Measurements from ENCODE around the gene IFT80.

Gene IFT80

GRCh38 chr3:160400702-160401150 is 1.7 kb upstream of the IFT80 start:
- DNase-seq (ENCODE audit: low read depth in 2 of 2, low spot score in 1 of 2) = no peak

GRCh38 chr3:160400030-160400701 is 1.1 kb upstream of the IFT80 start:
- DNase-seq (ENCODE audit: low read depth in 2 of 2, low spot score in 1 of 2) = no peak

GRCh38 chr3:160398820-160399124 is 253 bp downstream of the IFT80 start:
- no peak for DNase-seq (ENCODE audit: low read depth in 2 of 2, low spot score in 1 of 2)

GRCh38 chr3:160395297-160395696 is 3.7 kb downstream of the IFT80 start:
- no peak for DNase-seq (ENCODE audit: low read depth in 2 of 2, low spot score in 1 of 2)

GRCh38 chr3:160394009-160394392 is 5.0 kb downstream of the IFT80 start:
- no peak for DNase-seq (ENCODE audit: low read depth in 2 of 2, low spot score in 1 of 2)

GRCh38 chr3:160393346-160394008 is 5.5 kb downstream of the IFT80 start:
- no peak for DNase-seq (ENCODE audit: low read depth in 2 of 2, low spot score in 1 of 2)

GRCh38 chr3:160392798-160393197 is 6.2 kb downstream of the IFT80 start:
- DNase-seq (ENCODE audit: low read depth in 2 of 2, low spot score in 1 of 2) = no peak

GRCh38 chr3:160390565-160391138 is 8.4 kb downstream of the IFT80 start:
- no peak for DNase-seq (ENCODE audit: low read depth in 2 of 2, low spot score in 1 of 2)

GRCh38 chr3:160384639-160385318 is 14.2 kb downstream of the IFT80 start:
- DNase-seq (ENCODE audit: low read depth in 2 of 2, low spot score in 1 of 2) = no peak

- no peak for DNase-seq (ENCODE audit: low read depth in 2 of 2, low spot score in 1 of 2)
These were observed 17.6 kb downstream of the IFT80 start for GRCh38 chr3:160381470-160381869.

- DNase-seq (ENCODE audit: low read depth in 2 of 2, low spot score in 1 of 2) = no peak
These were observed 19.3 kb downstream of the IFT80 start for GRCh38 chr3:160379628-160380214.

GRCh38 chr3:160378331-160379109 is 20.5 kb downstream of the IFT80 start:
- no peak for DNase-seq (ENCODE audit: low read depth in 2 of 2, low spot score in 1 of 2)

- DNase-seq (ENCODE audit: low read depth in 2 of 2, low spot score in 1 of 2) = no peak
These were observed 22.3 kb downstream of the IFT80 start for GRCh38 chr3:160376681-160377080.

GRCh38 chr3:160374925-160375324 is 24.1 kb downstream of the IFT80 start:
- DNase-seq (ENCODE audit: low read depth in 2 of 2, low spot score in 1 of 2) = no peak

- DNase-seq (ENCODE audit: low read depth in 2 of 2, low spot score in 1 of 2) = no peak
These were observed 24.6 kb downstream of the IFT80 start for GRCh38 chr3:160374472-160374871.

GRCh38 chr3:160373655-160374054 is 25.4 kb downstream of the IFT80 start:
- no peak for DNase-seq (ENCODE audit: low read depth in 2 of 2, low spot score in 1 of 2)

- DNase-seq (ENCODE audit: low read depth in 2 of 2, low spot score in 1 of 2) = no peak
These were observed 26.2 kb downstream of the IFT80 start for GRCh38 chr3:160372780-160373179.

GRCh38 chr3:160370987-160371857 is 27.8 kb downstream of the IFT80 start:
- DNase-seq (ENCODE audit: low read depth in 2 of 2, low spot score in 1 of 2) = no peak

- DNase-seq (ENCODE audit: low read depth in 2 of 2, low spot score in 1 of 2) = no peak
These were observed 29.2 kb downstream of the IFT80 start for GRCh38 chr3:160369784-160370183.

- no peak for DNase-seq (ENCODE audit: low read depth in 2 of 2, low spot score in 1 of 2)
These were observed 30.2 kb downstream of the IFT80 start for GRCh38 chr3:160368804-160369203.

All from stimulated activated CD8-positive, alpha-beta memory T cell treated with anti-CD3 and anti-CD28 coated beads, Interleukin-4, amount 100 ng/mL, for 4 hours (primary cell).